HG03565 (cell line): ENCODE results near the gene DYRK1B.
"Not testable (repeated sequence)": the region's sequence is repeated elsewhere in the genome, so short reads cannot be mapped to it uniquely, and the experiment has no call there.

Source experiments
- ATAC-seq: cut with Tn5 transposase; IDR thresholded peaks from one replicate; pipeline ENCODE4 v1.9.1; 2021; ENCODE audit warnings: mild to moderate bottlenecking, moderate library complexity; ENCODE audit not compliant: unreplicated experiment

The DYRK1B gene

GRCh38 chr19:39814111-39814510, 19.9 kb downstream of the DYRK1B start:
- not testable (repeated sequence) for ATAC-seq

DNA sequence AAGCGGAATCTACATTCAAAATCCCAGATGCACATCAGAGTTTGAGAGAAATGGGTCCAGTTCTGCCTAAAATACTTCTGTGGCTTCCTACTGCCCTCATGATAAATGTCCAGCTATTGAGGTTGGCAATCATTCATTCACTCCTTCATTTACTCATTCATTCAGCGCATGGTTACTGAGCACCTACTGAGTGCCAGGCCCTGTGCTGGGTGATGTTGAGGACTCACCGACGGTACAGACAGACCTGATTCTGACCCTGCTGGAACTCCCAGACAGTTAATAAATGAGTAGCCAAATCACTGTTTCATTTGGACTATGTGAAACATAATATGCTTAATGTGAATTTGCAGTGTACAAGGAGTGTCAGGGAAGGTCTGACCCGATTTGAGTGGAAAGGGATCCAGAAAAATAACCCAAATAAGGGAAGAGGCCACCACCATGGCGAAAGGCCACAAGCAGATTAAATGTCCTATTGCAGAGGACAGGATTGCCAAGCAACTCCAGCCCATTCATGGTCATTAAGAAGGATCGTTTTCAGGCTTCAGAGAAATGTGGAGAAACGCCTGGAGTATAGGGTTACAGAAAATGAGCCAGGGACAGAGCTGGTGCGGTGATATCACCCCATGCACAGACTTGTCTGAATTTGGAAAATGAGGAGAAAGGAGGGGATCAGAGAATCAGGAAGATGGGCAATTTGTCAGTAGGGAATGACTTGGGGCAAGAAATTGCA, 20.5 kb downstream of the DYRK1B start:
- ATAC-seq = no peak

- no peak for ATAC-seq
These were observed 22.9 kb downstream of the DYRK1B start for GRCh38 chr19:39811064-39811463.

DNA sequence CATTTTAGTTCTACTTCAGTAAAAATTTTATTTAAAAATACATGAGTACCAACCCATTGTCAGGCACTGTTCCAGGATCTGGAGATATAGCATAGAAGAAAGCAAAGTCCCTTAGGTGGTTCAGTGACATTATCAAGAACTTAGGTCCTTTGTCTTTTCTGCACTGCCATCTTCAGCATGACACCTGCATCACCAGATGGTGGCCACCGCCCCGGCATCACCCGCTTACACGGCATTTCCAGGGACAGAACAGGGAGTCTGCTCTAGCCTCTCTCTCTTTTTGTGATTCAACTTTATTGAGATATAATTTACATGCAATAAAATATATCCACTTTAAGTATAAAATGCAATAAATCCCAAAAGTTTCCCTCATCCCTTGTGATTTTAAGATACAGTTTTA, 23.5 kb downstream of the DYRK1B start:
- no peak for ATAC-seq

GRCh38 chr19:39809368-39809767, 24.6 kb downstream of the DYRK1B start:
- no peak for ATAC-seq

- ATAC-seq = not testable (repeated sequence)
These were observed 25.3 kb downstream of the DYRK1B start for GRCh38 chr19:39808688-39809087.

DNA sequence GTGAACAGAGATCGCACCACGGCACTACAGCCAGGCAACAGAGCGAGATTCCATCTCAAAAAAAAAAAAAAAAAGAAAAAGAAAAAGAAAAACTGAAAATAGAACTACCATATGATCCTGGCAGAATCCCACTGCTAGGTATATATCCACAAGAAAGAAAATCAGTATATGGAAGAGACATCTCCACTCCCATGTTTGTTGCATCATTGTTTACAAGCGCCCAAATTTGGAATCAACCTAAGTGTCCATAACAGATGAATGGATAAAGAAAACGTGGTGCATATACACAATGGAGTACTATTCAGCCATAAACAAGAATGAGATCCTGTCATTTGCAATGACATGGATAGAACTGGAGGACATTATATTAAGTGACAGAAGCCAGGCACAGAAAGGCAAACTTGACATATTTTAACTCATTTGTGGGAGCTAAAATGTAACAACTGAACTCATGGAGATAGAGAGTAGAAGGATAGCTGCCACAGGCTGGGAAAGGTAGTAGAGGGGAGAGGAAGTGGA, 26.1 kb downstream of the DYRK1B start:
- ATAC-seq = no peak

DNA sequence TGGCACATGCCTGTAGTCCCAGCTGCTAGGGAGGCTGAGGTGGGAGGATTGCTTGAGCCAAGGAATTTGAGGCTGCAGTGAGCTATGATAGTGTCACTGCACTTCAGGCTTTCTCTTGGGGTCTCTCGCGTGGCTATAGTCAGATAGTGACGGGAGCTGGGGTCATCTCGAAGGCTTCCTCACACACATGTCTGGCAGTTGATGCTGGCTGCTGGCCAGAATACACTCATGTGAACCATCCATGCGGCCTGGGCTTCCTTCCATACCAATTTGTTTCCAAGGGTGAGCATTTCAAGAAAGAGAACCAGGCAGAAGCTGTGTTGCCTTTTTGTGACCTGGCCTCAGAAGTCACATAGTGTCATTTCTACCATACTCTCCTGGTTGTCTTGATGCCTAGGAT, 28.9 kb downstream of the DYRK1B start:
- no peak for ATAC-seq

DNA sequence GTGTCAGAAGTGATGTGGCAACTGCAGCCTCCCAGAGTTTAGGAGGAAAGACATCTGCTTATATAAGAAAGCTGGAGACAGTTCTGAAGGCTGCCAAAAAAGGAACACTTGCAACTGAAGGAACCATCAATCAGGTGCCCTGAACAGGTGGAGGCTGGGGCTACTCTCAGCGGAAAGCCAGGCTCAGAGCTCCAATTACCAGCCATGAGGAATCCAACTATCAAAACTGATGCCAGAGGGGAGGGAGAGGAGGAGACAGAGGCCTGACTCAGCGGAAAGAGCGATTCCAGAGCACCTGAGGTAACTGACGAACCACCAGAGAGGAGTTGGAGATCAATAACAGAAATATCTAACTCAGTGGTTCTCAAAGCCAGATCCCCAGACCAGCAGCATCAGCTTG, 31.0 kb downstream of the DYRK1B start:
- no peak for ATAC-seq

- no peak for ATAC-seq
These were observed 36.9 kb downstream of the DYRK1B start for GRCh38 chr19:39797083-39797482.

DNA sequence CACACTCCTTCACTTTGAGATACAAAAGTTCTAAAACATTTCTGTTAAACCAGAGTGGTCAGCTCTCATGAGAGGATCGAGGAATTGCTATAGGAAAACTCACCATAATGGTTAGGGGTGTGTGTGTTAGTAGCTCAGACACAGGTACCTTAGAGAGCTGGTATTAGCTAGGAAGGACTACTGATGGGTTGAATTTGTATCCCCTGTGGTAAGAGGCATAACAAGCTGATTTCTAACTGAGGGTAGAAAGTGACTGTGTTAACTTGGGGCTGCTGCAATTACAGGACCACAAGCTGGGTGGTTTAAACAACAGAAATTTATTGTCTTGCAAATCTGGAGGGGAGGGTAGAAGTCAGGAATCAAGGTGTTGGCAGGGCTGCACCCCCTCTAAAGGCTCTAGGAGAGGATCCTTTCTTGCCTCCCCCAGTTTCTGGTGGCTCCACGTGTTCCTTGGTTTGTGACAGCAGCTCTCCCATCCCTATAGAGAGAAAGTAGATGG, 37.9 kb downstream of the DYRK1B start:
- ATAC-seq = no peak

DNA sequence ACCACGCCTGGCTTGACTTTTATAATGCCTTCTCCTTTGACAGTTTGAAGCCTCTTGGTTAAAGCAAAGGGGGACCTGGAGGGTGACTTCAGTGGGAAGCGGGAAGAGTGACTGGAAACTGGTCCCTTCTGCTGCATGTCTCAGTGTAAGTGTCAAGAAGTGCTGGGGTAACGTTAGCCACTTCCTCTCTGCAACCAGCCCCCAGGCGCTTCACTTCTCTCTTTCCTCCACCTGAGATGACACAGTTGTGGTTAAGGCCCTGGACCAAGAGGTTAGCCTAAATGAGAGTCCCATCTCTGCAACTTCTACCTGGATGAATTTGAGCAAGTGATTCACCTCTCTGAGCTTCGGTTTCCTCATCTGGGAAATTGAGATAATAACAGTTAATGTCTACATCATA, 39.0 kb downstream of the DYRK1B start:
- no peak for ATAC-seq

GRCh38 chr19:39792999-39793546, 40.9 kb downstream of the DYRK1B start:
- ATAC-seq = peak; percentile 40

GRCh38 chr19:39788244-39788643, 45.7 kb downstream of the DYRK1B start:
- no peak for ATAC-seq

DNA sequence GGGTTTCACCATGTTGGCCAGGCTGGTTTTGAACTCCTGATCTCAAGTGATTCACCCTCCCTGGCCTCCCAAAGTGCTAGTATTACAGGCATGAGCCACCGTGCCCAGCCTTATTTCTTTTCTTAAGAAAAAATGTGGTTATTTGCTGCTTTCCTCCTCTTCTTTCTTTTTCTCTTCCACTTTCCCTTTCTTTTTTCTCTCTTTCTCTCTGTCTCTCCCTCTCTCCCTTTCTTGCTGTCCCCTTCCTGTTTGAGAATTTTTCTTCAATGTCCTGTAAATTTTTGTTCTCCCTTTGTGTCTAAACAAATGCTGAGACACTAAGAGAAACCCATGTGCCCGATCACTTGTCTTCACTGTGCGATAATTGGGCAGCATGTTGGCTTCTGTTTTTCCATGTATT, 53.1 kb downstream of the DYRK1B start:
- no peak for ATAC-seq

DNA sequence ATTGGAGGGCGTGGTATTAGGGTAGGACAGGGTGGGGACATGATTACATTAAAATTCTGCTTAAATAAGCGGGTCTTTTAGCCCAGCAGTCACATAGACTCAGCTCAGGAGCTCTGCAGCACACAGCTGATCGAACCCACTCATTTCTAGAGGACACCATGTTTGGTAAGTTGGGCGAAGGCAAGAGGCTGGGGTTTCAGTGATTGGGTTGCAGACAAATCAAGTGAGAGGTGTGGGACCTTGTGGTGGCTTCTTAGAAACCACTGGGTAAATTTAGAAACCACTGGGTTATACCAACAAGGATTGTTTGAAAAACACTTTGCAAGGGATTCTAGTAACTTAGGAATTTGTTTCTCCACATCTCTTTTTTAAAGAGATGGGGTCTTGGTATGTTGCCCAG, 55.2 kb downstream of the DYRK1B start, which contains the start of gene LEUTX:
Gene LEUTX, plus strand, starts transcription at position 92 of the 400 bp plus-strand sequence. Its CDS starts 67 bp downstream, at position 159.
- no peak for ATAC-seq
